HCT116 (cell line): ENCODE measurements around the gene CA10. TPM values are rescaled to one million over a fixed set of nuclear protein-coding genes. Genes with fewer than 3 reads are reported as not detected.

ENCODE experiments used
- ATAC-seq: fragments of 200-7000 bp; cut with Tn5 transposase; 2 replicates; pipeline ENCODE4 v1.9.1; 2020; ENCODE audit warnings: mild to moderate bottlenecking, moderate library complexity
- BruUV-seq: library from RNA; stranded (reverse); fragments of 400-500 nt; replicated peaks from 2 replicates; lab custom pipeline; 2021; lab: Mats Ljungman, UMichigan
- CTCF ChIA-PET: fragments of 300-600 bp; sonication (Branson Sonifier 250); formaldehyde crosslinking; loops from one replicate; lab custom pipeline; 2021; ENCODE audit warnings: antibody characterized with exemption; lab: Charles Lee
- POLR2A ChIA-PET: fragments of 300-600, 350-600 bp; sonication (Branson Sonifier 250); formaldehyde crosslinking; loops from one replicate; lab custom pipeline; 2021; ENCODE audit warnings: antibody characterized with exemption; lab: Charles Lee
- RAD21 ChIA-PET, 2 experiments: fragments of 300-600 bp; sonication (Branson Sonifier 250); formaldehyde crosslinking; loops; one replicate each; lab custom pipeline; 2023; ENCODE audit warnings: low total read pairs in 2 of 2; ENCODE audit not compliant: uncharacterized antibody in 2 of 2, unreplicated experiment in 2 of 2, low non-redundant PET in 1 of 2; lab: Charles Lee
- DNase-seq: peaks from one replicate; pipeline ENCODE4 v3.0.0-alpha.2; 2010; ENCODE audit warnings: low read depth, low spot score
- H2AFZ ChIP-seq: fragments of 200-600 bp; shearing (Covaris generic), sonication (generic); 2 replicates; pipeline ENCODE4 v1.6.1; 2017; ENCODE audit warnings: low read depth, mixed run types, mixed read lengths, antibody characterized with exemption, low read length; ENCODE audit not compliant: poor library complexity, severe bottlenecking
- H3K27ac ChIP-seq: 2 replicates; pipeline ENCODE4 v1.5.1; 2012; ENCODE audit warnings: low read depth, low read length
- H3K27me3 ChIP-seq: fragments of 200-600 bp; sonication (generic); 2 replicates; pipeline ENCODE4 v1.6.1; 2016; ENCODE audit warnings: mixed run types, low read length, mixed read lengths; ENCODE audit not compliant: insufficient read depth
- H3K36me3 ChIP-seq, 2 experiments: fragments of 200-500 bp in 1 of 2; fragments of 200-600 bp in 1 of 2; sonication (Bioruptor generic) in 1 of 2; sonication (generic) in 1 of 2; 2 replicates each; pipeline versions ENCODE4 v1.5.1 to v1.6.1; 2014 to 2016; ENCODE audit warnings: low read length in 2 of 2, inconsistent platforms in 1 of 2, mixed read lengths in 1 of 2, mixed run types in 1 of 2; ENCODE audit not compliant: insufficient read depth in 2 of 2, control insufficient read depth in 1 of 2
- H3K4me1 ChIP-seq, 2 experiments: fragments of 200-600 bp in 1 of 2; sonication (generic) in 1 of 2; 2 replicates each; pipeline versions ENCODE4 v1.5.1 to v1.6.1; 2012 to 2017; ENCODE audit warnings: low read length in 2 of 2, inconsistent platforms in 1 of 2, mild to moderate bottlenecking in 1 of 2, mixed read lengths in 1 of 2, mixed run types in 1 of 2, moderate library complexity in 1 of 2; ENCODE audit not compliant: insufficient read depth in 2 of 2, control insufficient read depth in 1 of 2
- H3K4me2 ChIP-seq: fragments of 200-600 bp; sonication (generic); 2 replicates; pipeline ENCODE4 v1.6.1; 2017; ENCODE audit warnings: mixed run types, low read length, mixed read lengths
- H3K4me3 ChIP-seq, 2 experiments: fragments of 200-600 bp in 1 of 2; sonication (generic) in 1 of 2; replicated peaks in 1 of 2; 2 replicates each; pipeline ENCODE4 v1.5.1; 2011 to 2016; ENCODE audit warnings: low read length in 2 of 2, control low read depth in 1 of 2, low read depth in 1 of 2, mild to moderate bottlenecking in 1 of 2, mixed read lengths in 1 of 2, mixed run types in 1 of 2
- H3K79me2 ChIP-seq: fragments of 200-600 bp; sonication (generic); 2 replicates; pipeline ENCODE4 v1.6.1; 2017; ENCODE audit warnings: mild to moderate bottlenecking, mixed run types, low read length, moderate library complexity, mixed read lengths; ENCODE audit not compliant: insufficient read depth
- H3K9ac ChIP-seq: fragments of 200-600 bp; sonication (generic); 2 replicates; pipeline ENCODE4 v1.6.1; 2016; ENCODE audit warnings: low read length, mixed read lengths
- H3K9me2 ChIP-seq: fragments of 200-600 bp; sonication (generic), shearing (Covaris generic); 2 replicates; pipeline ENCODE4 v1.6.1; 2017; ENCODE audit warnings: mixed run types, mild to moderate bottlenecking, moderate library complexity; ENCODE audit not compliant: insufficient read depth
- H3K9me3 ChIP-seq, 2 experiments: fragments of 200-500 bp in 1 of 2; fragments of 200-600 bp in 1 of 2; sonication (Bioruptor generic) in 1 of 2; sonication (generic) in 1 of 2; 2 replicates each; pipeline ENCODE4 v1.6.1; 2014 to 2017; ENCODE audit warnings: low read length in 2 of 2, mixed read lengths in 2 of 2, inconsistent platforms in 1 of 2, low read depth in 1 of 2, mild to moderate bottlenecking in 1 of 2, mixed run types in 1 of 2, moderate library complexity in 1 of 2; ENCODE audit not compliant: control insufficient read depth in 1 of 2, insufficient read depth in 1 of 2
- H4K20me1 ChIP-seq: fragments of 200-600 bp; sonication (generic), shearing (Covaris generic); 2 replicates; pipeline ENCODE4 v1.6.1; 2017; ENCODE audit warnings: mixed run types, mild to moderate bottlenecking, moderate library complexity; ENCODE audit not compliant: insufficient read depth
- CBX3 ChIP-seq: IDR thresholded peaks from 2 replicates; pipeline ENCODE4 v1.6.1; 2012; ENCODE audit warnings: low read depth
- ELF1 ChIP-seq: IDR thresholded peaks from 2 replicates; pipeline ENCODE4 v1.6.1; 2012; ENCODE audit warnings: low read depth, borderline replicate concordance
- EZH2 ChIP-seq: fragments of 200-600 bp; sonication (generic); IDR thresholded peaks from 2 replicates; pipeline ENCODE4 v1.6.1; 2017; ENCODE audit warnings: antibody characterized with exemption, mixed run types
- POLR2A ChIP-seq: IDR thresholded peaks from 2 replicates; pipeline ENCODE4 v1.7.0; 2011; ENCODE audit warnings: borderline replicate concordance; ENCODE audit not compliant: insufficient read depth, insufficient read length; ENCODE audit errors: extremely low read depth
- POLR2AphosphoS5 ChIP-seq: IDR thresholded peaks from 2 replicates; pipeline ENCODE4 v1.6.1; 2011; ENCODE audit warnings: mild to moderate bottlenecking, low read depth, low read length, moderate library complexity
- SIN3A ChIP-seq: IDR thresholded peaks from 2 replicates; pipeline ENCODE4 v1.6.1; 2012; ENCODE audit warnings: low read depth
- SP1 ChIP-seq: IDR thresholded peaks from 2 replicates; pipeline ENCODE4 v1.6.1; 2012; ENCODE audit warnings: low read depth
- YY1 ChIP-seq: IDR thresholded peaks from 2 replicates; pipeline ENCODE4 v1.6.1; 2011; ENCODE audit warnings: low read length, low read depth, moderate library complexity, mild to moderate bottlenecking; ENCODE audit not compliant: insufficient replicate concordance; ENCODE audit errors: extremely low read depth
- intact Hi-C: fragments of 100-400 bp; cut with micrococcal nuclease; formaldehyde crosslinking; loops from 2 replicates; pipeline ENCODE4 v1.10.0; 2022
- total RNA-seq: library from RNA; stranded (reverse); gene quantifications from one replicate; pipeline ENCODE4 v1.2.1, GENCODE V29; 2021; ENCODE audit not compliant: unreplicated experiment
- TF ChIP-seq, protein P1 (sequence below): IDR thresholded peaks from 2 replicates; pipeline ENCODE4 v1.6.1; 2012; ENCODE audit warnings: low read depth
- TF ChIP-seq, protein P2 (sequence below), 3 experiments: fragments of 200-600 bp in 1 of 3; sonication (generic) in 1 of 3; IDR thresholded peaks in 2 of 3; conservative IDR thresholded peaks in 1 of 3; 2 replicates each; pipeline ENCODE4 v1.5.1; 2012 to 2017; ENCODE audit warnings: low read depth in 2 of 3, low read length in 2 of 3, antibody characterized with exemption in 1 of 3, borderline replicate concordance in 1 of 3, control low read depth in 1 of 3, mild to moderate bottlenecking in 1 of 3, mixed read lengths in 1 of 3, mixed run types in 1 of 3, moderate library complexity in 1 of 3; ENCODE audit not compliant: insufficient read depth in 1 of 3

The CA10 gene
- total RNA-seq, 1 experiment from 2014 or later: not detected

DNA sequence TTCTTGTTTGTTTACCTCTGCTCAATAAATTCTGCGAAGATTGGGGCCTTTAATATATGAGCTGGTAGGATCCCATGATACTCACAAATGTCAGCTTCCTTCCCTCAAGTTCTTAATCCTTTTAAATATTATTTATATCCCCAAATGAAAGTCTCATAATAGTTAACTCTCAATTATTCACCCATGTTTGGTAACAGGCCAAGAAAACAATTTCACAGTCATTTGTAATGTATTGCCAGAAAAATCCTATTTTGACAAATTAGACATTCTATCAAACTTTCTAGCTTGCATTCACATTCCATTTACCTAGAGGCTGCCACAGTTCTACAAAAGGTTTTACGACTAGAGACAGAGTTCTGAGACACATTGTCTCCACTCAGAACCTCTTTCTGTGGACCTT lies 457.0 kb downstream of the CA10 start:
- RAD21 ChIA-PET: no interaction called here
- H3K4me3 ChIP-seq: no peak overlapping the region
- ATAC-seq (no peak), DNase-seq (no peak)
- H3K27ac ChIP-seq: no peak overlapping the region
- TF ChIP-seq, protein P1, sequence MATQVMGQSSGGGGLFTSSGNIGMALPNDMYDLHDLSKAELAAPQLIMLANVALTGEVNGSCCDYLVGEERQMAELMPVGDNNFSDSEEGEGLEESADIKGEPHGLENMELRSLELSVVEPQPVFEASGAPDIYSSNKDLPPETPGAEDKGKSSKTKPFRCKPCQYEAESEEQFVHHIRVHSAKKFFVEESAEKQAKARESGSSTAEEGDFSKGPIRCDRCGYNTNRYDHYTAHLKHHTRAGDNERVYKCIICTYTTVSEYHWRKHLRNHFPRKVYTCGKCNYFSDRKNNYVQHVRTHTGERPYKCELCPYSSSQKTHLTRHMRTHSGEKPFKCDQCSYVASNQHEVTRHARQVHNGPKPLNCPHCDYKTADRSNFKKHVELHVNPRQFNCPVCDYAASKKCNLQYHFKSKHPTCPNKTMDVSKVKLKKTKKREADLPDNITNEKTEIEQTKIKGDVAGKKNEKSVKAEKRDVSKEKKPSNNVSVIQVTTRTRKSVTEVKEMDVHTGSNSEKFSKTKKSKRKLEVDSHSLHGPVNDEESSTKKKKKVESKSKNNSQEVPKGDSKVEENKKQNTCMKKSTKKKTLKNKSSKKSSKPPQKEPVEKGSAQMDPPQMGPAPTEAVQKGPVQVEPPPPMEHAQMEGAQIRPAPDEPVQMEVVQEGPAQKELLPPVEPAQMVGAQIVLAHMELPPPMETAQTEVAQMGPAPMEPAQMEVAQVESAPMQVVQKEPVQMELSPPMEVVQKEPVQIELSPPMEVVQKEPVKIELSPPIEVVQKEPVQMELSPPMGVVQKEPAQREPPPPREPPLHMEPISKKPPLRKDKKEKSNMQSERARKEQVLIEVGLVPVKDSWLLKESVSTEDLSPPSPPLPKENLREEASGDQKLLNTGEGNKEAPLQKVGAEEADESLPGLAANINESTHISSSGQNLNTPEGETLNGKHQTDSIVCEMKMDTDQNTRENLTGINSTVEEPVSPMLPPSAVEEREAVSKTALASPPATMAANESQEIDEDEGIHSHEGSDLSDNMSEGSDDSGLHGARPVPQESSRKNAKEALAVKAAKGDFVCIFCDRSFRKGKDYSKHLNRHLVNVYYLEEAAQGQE: no peak
- TF ChIP-seq SP1: no peak
- TF ChIP-seq SIN3A: no peak
- TF ChIP-seq CBX3: no peak
- TF ChIP-seq EZH2: no peak
- no peak for TF ChIP-seq YY1
- TF ChIP-seq POLR2AphosphoS5: no peak
- TF ChIP-seq ELF1: no peak
- no peak for TF ChIP-seq POLR2A
- TF ChIP-seq, protein P2, sequence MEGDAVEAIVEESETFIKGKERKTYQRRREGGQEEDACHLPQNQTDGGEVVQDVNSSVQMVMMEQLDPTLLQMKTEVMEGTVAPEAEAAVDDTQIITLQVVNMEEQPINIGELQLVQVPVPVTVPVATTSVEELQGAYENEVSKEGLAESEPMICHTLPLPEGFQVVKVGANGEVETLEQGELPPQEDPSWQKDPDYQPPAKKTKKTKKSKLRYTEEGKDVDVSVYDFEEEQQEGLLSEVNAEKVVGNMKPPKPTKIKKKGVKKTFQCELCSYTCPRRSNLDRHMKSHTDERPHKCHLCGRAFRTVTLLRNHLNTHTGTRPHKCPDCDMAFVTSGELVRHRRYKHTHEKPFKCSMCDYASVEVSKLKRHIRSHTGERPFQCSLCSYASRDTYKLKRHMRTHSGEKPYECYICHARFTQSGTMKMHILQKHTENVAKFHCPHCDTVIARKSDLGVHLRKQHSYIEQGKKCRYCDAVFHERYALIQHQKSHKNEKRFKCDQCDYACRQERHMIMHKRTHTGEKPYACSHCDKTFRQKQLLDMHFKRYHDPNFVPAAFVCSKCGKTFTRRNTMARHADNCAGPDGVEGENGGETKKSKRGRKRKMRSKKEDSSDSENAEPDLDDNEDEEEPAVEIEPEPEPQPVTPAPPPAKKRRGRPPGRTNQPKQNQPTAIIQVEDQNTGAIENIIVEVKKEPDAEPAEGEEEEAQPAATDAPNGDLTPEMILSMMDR (IDR thresholded peaks at IDR 0.05 in 2 of 3, conservative IDR thresholded peaks at IDR 0.05 in 1 of 3; ENCODE audit: borderline replicate concordance in 1 of 3, insufficient read depth in 1 of 3, low read depth in 2 of 3, low read length in 2 of 3): no peak
- no peaks in the 10 kb centered on the region for H3K4me1 ChIP-seq
- H3K9me2 ChIP-seq: no peaks in the 10 kb centered on the region
- no peaks in the 10 kb centered on the region for H3K9me3 ChIP-seq
- no peaks in the 10 kb centered on the region for H4K20me1 ChIP-seq
- intact Hi-C loops: no loop called here
- POLR2A ChIA-PET: no interaction called here
- H2AFZ ChIP-seq: no peak overlapping the region
- H3K4me2 ChIP-seq: no peak overlapping the region
- H3K36me3 ChIP-seq: no peaks in the 10 kb centered on the region
- H3K79me2 ChIP-seq: no peaks in the 10 kb centered on the region
- H3K9ac ChIP-seq: no peak overlapping the region
- H3K27me3 ChIP-seq: 0 out of 2 replicates have a peak, but pooled peaks cover 5% of the 10 kb centered on the region
- no TSS peak for BruUV-seq
- CTCF ChIA-PET: no interaction called here
